Breast epithelium (tissue), 4 donors: ENCODE measurements around the gene PLA2G15. TPM values are rescaled to one million over a fixed set of nuclear protein-coding genes. Genes with fewer than 3 reads are reported as not detected.

Experiments
- DNase-seq, 2 donors: peaks; one replicate each; pipeline ENCODE4 v3.0.0-alpha.2; 2019; ENCODE audit warnings: low spot score in 2 of 2
- H3K27ac ChIP-seq, 2 donors: fragments of 200-600 bp; sonication (generic) in 1 of 2; one replicate each; pipeline ENCODE4 v1.5.1; 2016 to 2019; ENCODE audit warnings: mild to moderate bottlenecking in 1 of 2
- H3K27me3 ChIP-seq, 2 donors: fragments of 200-600 bp; sonication (generic) in 1 of 2; one replicate each; pipeline versions ENCODE4 v1.5.1 to v1.6.0; 2017 to 2019; ENCODE audit warnings: control low read depth in 1 of 2, mild to moderate bottlenecking in 1 of 2
- H3K36me3 ChIP-seq: fragments of 200-600 bp; one replicate; pipeline ENCODE4 v1.5.1; 2019
- H3K4me1 ChIP-seq, 2 donors: fragments of 200-600 bp; sonication (generic); one replicate each; pipeline ENCODE4 v1.5.1; 2016 to 2019; ENCODE audit warnings: control low read depth in 1 of 2
- H3K4me3 ChIP-seq, 3 donors: fragments of 200-600 bp; sonication (generic); 1 replicate in 2 of 3; 2 replicates in 1 of 3; pipeline ENCODE4 v1.5.1; 2016 to 2019; ENCODE audit warnings: mild to moderate bottlenecking in 3 of 3, moderate library complexity in 2 of 3
- H3K9me3 ChIP-seq, 2 donors: fragments of 200-600 bp; sonication (generic) in 1 of 2; one replicate each; pipeline ENCODE4 v1.5.1; 2016 to 2019; ENCODE audit warnings: control low read depth in 1 of 2
- POLR2A ChIP-seq: fragments of 450-650 bp; IDR thresholded peaks from one replicate; pipeline ENCODE4 v1.6.1; 2016; ENCODE audit warnings: antibody characterized with exemption, mild to moderate bottlenecking, moderate library complexity
- POLR2AphosphoS5 ChIP-seq, 3 donors: sonication (generic); formaldehyde crosslinking; IDR thresholded peaks; one replicate each; pipeline ENCODE4 v1.6.1; 2017; ENCODE audit warnings: antibody characterized with exemption in 3 of 3
- intact Hi-C: fragments of 100-400 bp; cut with DNase I; formaldehyde crosslinking; loops from one replicate; pipeline ENCODE4 v1.15.1; 2023; ENCODE audit warnings: low total_unique reads
- total RNA-seq, 3 donors: library from RNA; depleted of rRNA; stranded (reverse); fragments of >200 nt; gene quantifications; one replicate each; pipeline ENCODE4 v1.1.0, GENCODE V29; 2016
- TF ChIP-seq, protein P1 (sequence below), 3 donors: fragments of 450-650 bp; IDR thresholded peaks; one replicate each; pipeline ENCODE4 v1.5.1; 2016 to 2017; ENCODE audit warnings: antibody characterized with exemption in 3 of 3, mild to moderate bottlenecking in 3 of 3, moderate library complexity in 3 of 3

Gene PLA2G15
- total RNA-seq, 3 donors from 2014 or later = 15.4 to 34.7 (median 19.8) TPM

DNA sequence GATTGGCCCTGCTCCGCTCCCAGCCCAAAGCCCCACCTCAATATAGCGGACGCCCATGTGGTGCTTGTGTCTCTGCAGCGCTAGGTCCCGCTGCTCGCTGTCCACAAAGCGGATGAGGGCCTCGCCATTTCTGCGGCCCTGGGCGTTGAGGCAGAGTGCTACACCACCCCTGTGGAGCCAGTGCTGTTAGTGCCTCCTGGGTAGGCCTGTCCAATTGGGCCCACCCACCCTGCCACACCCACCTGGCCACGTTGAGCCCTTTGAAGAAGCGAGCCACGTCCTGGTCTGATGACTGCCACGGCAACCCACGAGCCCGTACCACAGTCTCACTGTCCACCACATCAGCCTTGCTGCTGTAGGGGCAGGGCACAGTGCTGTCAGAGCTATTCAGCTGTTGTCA is 12.8 kb upstream of the PLA2G15 start:
- no peak overlapping the region for H3K4me3 ChIP-seq
- H3K9me3 ChIP-seq = no peaks in the 10 kb centered on the region
- intact Hi-C loops = loop anchor here (10.0 kb wide), 1 partner anchor 148 kb away; the partner anchor contains the start of gene NFATC3
- H3K27ac ChIP-seq = no peak overlapping the region
- no peaks in the 10 kb centered on the region for H3K36me3 ChIP-seq
- TF ChIP-seq POLR2AphosphoS5 (IDR thresholded peaks at IDR 0.05) (no peak), POLR2A (no peak)
- TF ChIP-seq, protein P1, sequence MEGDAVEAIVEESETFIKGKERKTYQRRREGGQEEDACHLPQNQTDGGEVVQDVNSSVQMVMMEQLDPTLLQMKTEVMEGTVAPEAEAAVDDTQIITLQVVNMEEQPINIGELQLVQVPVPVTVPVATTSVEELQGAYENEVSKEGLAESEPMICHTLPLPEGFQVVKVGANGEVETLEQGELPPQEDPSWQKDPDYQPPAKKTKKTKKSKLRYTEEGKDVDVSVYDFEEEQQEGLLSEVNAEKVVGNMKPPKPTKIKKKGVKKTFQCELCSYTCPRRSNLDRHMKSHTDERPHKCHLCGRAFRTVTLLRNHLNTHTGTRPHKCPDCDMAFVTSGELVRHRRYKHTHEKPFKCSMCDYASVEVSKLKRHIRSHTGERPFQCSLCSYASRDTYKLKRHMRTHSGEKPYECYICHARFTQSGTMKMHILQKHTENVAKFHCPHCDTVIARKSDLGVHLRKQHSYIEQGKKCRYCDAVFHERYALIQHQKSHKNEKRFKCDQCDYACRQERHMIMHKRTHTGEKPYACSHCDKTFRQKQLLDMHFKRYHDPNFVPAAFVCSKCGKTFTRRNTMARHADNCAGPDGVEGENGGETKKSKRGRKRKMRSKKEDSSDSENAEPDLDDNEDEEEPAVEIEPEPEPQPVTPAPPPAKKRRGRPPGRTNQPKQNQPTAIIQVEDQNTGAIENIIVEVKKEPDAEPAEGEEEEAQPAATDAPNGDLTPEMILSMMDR (IDR thresholded peaks at IDR 0.05) = no peak
- H3K27me3 ChIP-seq = no peaks in the 10 kb centered on the region
- no peak for DNase-seq
- no peaks in the 10 kb centered on the region for H3K4me1 ChIP-seq

DNA sequence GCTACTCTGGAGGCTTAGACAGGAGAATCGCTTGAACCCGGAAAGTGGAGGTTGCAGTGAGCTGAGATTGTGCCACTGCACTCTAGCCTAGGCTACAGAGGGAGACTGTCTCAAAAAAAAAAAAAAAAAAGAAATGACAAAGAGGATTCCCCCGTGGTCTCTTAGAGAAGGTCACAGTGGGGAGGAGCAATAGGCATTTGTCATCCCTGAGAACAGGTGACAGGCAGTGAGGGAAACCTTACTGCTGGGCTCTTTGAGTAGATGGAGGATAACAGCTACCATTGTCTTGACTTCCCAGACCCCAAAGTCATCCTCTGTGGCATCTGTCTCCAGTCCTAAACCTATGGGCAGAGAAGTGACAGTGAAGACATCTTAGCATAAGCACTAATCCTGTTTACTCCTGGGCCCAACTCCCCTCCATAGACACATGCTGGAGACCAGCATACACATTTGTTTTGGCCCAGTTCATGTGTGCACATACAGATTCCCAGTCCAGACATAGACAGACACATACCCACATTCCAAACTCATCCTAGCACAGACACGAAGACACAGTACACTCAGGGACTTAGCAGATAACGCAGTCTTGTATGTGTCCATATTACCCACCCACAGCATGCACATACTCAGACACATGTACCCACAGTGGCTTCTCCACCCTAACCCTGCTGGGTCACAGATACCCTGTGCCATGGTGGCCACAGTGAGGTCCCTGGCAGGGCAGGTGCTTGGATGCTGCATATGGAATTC is 11.9 kb upstream of the PLA2G15 start:
- Histone ChIP-seq H3K27ac (peak overlapping the region; percentile 90 to 94), H3K27me3 (no peaks in the 10 kb centered on the region), H3K36me3 (no peaks in the 10 kb centered on the region), H3K9me3 (no peaks in the 10 kb centered on the region), H3K4me1 (no peaks in the 10 kb centered on the region), H3K4me3 (peak overlapping the region in 1 of 3 donors; percentile 68)
- no peak for DNase-seq
- TF ChIP-seq POLR2AphosphoS5 (IDR thresholded peaks at IDR 0.05) = no peak
- TF ChIP-seq, protein P1 (IDR thresholded peaks at IDR 0.05) = no peak
- TF ChIP-seq POLR2A = no peak
- intact Hi-C loops = loop anchor here (10.0 kb wide), 1 partner anchor 148 kb away; the partner anchor contains the start of gene NFATC3

DNA sequence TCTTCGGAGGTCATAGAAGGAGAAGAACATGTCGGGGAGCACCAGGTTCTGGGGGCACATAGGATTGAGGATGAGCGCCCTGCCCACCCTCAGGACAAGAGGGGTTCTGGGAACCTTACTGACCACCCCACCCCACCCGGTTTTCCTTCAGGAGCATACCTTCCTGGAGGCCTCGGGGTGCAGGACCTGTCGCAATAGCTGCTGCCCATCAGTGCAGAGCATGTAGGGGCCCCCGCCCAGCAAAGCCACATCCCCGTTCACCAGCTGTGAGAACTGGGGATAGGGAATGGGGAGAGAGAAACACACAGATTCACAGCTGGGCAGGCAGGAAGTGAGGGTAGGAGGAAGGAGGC is 11.4 kb upstream of the PLA2G15 start:
- no peaks in the 10 kb centered on the region for H3K9me3 ChIP-seq
- H3K36me3 ChIP-seq = no peaks in the 10 kb centered on the region
- intact Hi-C loops = loop anchor here (10.0 kb wide), 1 partner anchor 149 kb away; the partner anchor contains the start of gene NFATC3
- DNase-seq = no peak
- peak overlapping the region; percentile 90 to 94 for H3K27ac ChIP-seq
- H3K4me3 ChIP-seq = peak overlapping the region in 2 of 3 donors; percentile 68 to 72
- TF ChIP-seq POLR2AphosphoS5 (IDR thresholded peaks at IDR 0.05) = no peak
- TF ChIP-seq POLR2A = no peak
- TF ChIP-seq, protein P1 (IDR thresholded peaks at IDR 0.05) = no peak
- no peaks in the 10 kb centered on the region for H3K27me3 ChIP-seq
- H3K4me1 ChIP-seq = no peaks in the 10 kb centered on the region

DNA sequence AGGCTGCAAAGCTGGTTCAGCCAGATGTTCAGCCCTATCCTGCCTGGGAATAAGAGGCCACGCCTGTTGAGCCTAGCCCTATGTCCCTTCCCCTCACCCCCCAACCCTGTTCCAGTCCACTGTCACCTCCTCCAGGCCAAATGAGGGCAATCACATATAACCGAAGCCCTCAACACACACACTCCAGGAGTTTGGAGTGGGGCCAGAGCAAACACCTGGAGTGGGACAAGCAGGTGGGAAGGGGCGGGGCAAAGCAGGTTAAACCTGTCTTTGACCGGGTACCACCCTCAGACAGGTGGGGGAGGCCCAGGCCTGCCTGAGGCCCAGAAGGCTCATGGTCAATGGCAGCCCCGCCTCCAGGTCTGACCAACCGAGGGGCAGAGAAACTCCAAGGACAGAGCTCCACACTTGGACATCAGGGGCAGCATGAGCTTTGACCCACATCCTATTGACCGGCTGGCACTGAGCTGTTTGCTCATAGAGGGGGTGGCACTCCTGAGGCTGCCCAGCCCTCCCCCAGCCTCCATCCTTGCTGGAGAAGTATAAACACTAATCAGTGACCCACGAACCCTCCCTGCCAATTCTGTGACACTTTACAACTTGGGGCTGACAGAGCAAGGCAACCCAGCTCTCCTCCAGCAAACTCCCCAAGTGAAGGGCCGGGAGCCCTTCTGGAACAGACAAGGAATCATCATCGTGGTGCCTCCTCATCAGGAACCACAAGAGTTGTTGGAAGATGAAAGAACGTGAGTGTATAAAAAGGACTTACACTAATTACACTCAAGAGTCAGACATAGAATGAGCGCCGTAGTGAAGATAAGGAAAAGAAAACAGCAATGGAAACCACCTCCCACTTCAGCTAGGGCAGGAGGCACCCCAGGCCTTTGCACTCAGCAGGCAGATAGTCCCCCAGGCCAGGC is 10.7 kb upstream of the PLA2G15 start:
- H3K36me3 ChIP-seq = no peaks in the 10 kb centered on the region
- peak overlapping the region; percentile 90 to 94 for H3K27ac ChIP-seq
- H3K4me1 ChIP-seq = no peaks in the 10 kb centered on the region
- no peaks in the 10 kb centered on the region for H3K9me3 ChIP-seq
- intact Hi-C loops = loop anchor here (10.0 kb wide), 1 partner anchor 150 kb away; the partner anchor contains the start of gene NFATC3
- TF ChIP-seq POLR2A (no peak), POLR2AphosphoS5 (IDR thresholded peaks at IDR 0.05) (peak; percentile 30 to 68 (median 32))
- TF ChIP-seq, protein P1 (IDR thresholded peaks at IDR 0.05) = no peak
- peak overlapping the region in 2 of 3 donors; percentile 68 to 72 for H3K4me3 ChIP-seq
- no peaks in the 10 kb centered on the region for H3K27me3 ChIP-seq
- peak; percentile 86 to 94 for DNase-seq
